Astrocyte (in vitro differentiated cells and primary cell): ENCODE results near the gene PHAF1. TPM values are rescaled to one million over a fixed set of nuclear protein-coding genes. Genes with fewer than 3 reads are reported as not detected.

Experiments used
- DNase-seq: peaks from one replicate; pipeline ENCODE4 v3.0.0-alpha.2; 2010; ENCODE audit warnings: low read depth
- FAIRE-seq: peaks from 2 replicates; lab custom pipeline; 2011; peaks lifted over from hg19 to GRCh38; lab: Jason Lieb, UNC
- H2AFZ ChIP-seq: 2 replicates; pipeline ENCODE4 v1.6.0; 2012; ENCODE audit warnings: low read depth, low read length, inconsistent platforms
- H3K27ac ChIP-seq: 2 replicates; pipeline ENCODE4 v1.5.1; 2011; ENCODE audit warnings: low read depth, low read length, inconsistent platforms
- H3K27me3 ChIP-seq: 2 replicates; pipeline ENCODE4 v1.6.0; 2011; ENCODE audit warnings: low read length, inconsistent platforms; ENCODE audit not compliant: insufficient read depth
- H3K36me3 ChIP-seq: 2 replicates; pipeline ENCODE4 v1.5.1; 2011; ENCODE audit warnings: low read length, inconsistent platforms; ENCODE audit not compliant: insufficient read depth
- H3K4me1 ChIP-seq: 2 replicates; pipeline ENCODE4 v1.5.1; 2011; ENCODE audit warnings: low read length, inconsistent platforms; ENCODE audit not compliant: insufficient read depth
- H3K4me2 ChIP-seq: 2 replicates; pipeline ENCODE4 v1.6.0; 2012; ENCODE audit warnings: low read length, inconsistent platforms
- H3K4me3 ChIP-seq: 2 replicates; pipeline ENCODE4 v1.5.1; 2011; ENCODE audit warnings: low read depth, mild to moderate bottlenecking, low read length, inconsistent platforms; ENCODE audit not compliant: insufficient read depth
- H3K79me2 ChIP-seq: 2 replicates; pipeline ENCODE4 v1.6.0; 2012; ENCODE audit warnings: mild to moderate bottlenecking, low read length, inconsistent platforms; ENCODE audit not compliant: insufficient read depth
- H3K9ac ChIP-seq: 2 replicates; pipeline ENCODE4 v1.6.0; 2012; ENCODE audit warnings: mild to moderate bottlenecking, low read length, inconsistent platforms
- H3K9me3 ChIP-seq: 2 replicates; pipeline ENCODE4 v1.5.1; 2012; ENCODE audit warnings: low read depth, mild to moderate bottlenecking, low read length, inconsistent platforms; ENCODE audit not compliant: insufficient read depth
- H4K20me1 ChIP-seq: 2 replicates; pipeline ENCODE4 v1.6.0; 2012; ENCODE audit warnings: low read length, inconsistent platforms; ENCODE audit not compliant: insufficient read depth
- H3K27ac Mint-ChIP-seq: one replicate; pipeline ENCODE4 v1.8.0; 2021; ENCODE audit warnings: mild to moderate bottlenecking, mixed read lengths; ENCODE audit not compliant: unreplicated experiment
- H3K27me3 Mint-ChIP-seq: one replicate; pipeline ENCODE4 v1.8.0; 2021; ENCODE audit warnings: low read depth, mixed read lengths; ENCODE audit not compliant: unreplicated experiment
- H3K36me3 Mint-ChIP-seq: one replicate; pipeline ENCODE4 v1.8.0; 2021; ENCODE audit warnings: low read depth, mixed read lengths; ENCODE audit not compliant: unreplicated experiment
- H3K4me1 Mint-ChIP-seq: one replicate; pipeline ENCODE4 v1.8.0; 2021; ENCODE audit warnings: low read depth, mixed read lengths; ENCODE audit not compliant: unreplicated experiment
- H3K4me3 Mint-ChIP-seq: one replicate; pipeline ENCODE4 v1.8.0; 2021; ENCODE audit warnings: mild to moderate bottlenecking, moderate library complexity, mixed read lengths; ENCODE audit not compliant: unreplicated experiment
- H3K9me3 Mint-ChIP-seq: one replicate; pipeline ENCODE4 v1.8.0; 2021; ENCODE audit warnings: mild to moderate bottlenecking, mixed read lengths; ENCODE audit not compliant: unreplicated experiment
- EZH2 ChIP-seq: IDR thresholded peaks from 2 replicates; pipeline ENCODE4 v1.6.1; 2012; ENCODE audit warnings: mild to moderate bottlenecking, low read length, inconsistent platforms; ENCODE audit not compliant: insufficient read depth
- total RNA-seq: library from RNA; stranded (reverse); gene quantifications from 2 replicates; pipeline ENCODE4 v1.2.1, GENCODE V29; 2021
- TF ChIP-seq, protein P1 (sequence below): IDR thresholded peaks from 2 replicates; pipeline ENCODE4 v1.5.1; 2011; ENCODE audit warnings: low read depth, mild to moderate bottlenecking, inconsistent platforms, low read length, moderate library complexity; ENCODE audit not compliant: insufficient read depth

The PHAF1 gene
- total RNA-seq, 1 donor from 2014 or later: 17.1 TPM

GRCh38 chr16:67082891-67083290 lies 26.9 kb upstream of the PHAF1 start:
- H4K20me1 ChIP-seq: peaks cover 15% of the 10 kb centered on the region
- H3K36me3 ChIP-seq: peaks cover 10% of the 10 kb centered on the region
- no peaks in the 10 kb centered on the region for H3K27me3 Mint-ChIP-seq
- peaks cover 4% of the 10 kb centered on the region for H3K36me3 Mint-ChIP-seq
- H3K79me2 ChIP-seq: peaks cover 28% of the 10 kb centered on the region
- TF ChIP-seq EZH2: no peak
- TF ChIP-seq, protein P1, sequence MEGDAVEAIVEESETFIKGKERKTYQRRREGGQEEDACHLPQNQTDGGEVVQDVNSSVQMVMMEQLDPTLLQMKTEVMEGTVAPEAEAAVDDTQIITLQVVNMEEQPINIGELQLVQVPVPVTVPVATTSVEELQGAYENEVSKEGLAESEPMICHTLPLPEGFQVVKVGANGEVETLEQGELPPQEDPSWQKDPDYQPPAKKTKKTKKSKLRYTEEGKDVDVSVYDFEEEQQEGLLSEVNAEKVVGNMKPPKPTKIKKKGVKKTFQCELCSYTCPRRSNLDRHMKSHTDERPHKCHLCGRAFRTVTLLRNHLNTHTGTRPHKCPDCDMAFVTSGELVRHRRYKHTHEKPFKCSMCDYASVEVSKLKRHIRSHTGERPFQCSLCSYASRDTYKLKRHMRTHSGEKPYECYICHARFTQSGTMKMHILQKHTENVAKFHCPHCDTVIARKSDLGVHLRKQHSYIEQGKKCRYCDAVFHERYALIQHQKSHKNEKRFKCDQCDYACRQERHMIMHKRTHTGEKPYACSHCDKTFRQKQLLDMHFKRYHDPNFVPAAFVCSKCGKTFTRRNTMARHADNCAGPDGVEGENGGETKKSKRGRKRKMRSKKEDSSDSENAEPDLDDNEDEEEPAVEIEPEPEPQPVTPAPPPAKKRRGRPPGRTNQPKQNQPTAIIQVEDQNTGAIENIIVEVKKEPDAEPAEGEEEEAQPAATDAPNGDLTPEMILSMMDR: no peak
- H3K4me1 ChIP-seq: no peaks in the 10 kb centered on the region
- DNase-seq (no peak), FAIRE-seq (no peak)
- H3K9me3 Mint-ChIP-seq: no peaks in the 10 kb centered on the region
- H2AFZ ChIP-seq: no peak overlapping the region
- peaks cover 5% of the 10 kb centered on the region for H3K4me1 Mint-ChIP-seq
- no peak overlapping the region for H3K4me3 ChIP-seq
- H3K9ac ChIP-seq: no peak overlapping the region
- no peak overlapping the region for H3K4me3 Mint-ChIP-seq
- H3K9me3 ChIP-seq: no peaks in the 10 kb centered on the region
- no peak overlapping the region for H3K4me2 ChIP-seq
- H3K27ac ChIP-seq: no peak overlapping the region
- peak overlapping the region; percentile 24 for H3K27ac Mint-ChIP-seq
- H3K27me3 ChIP-seq: no peaks in the 10 kb centered on the region

- no peak overlapping the region for H2AFZ ChIP-seq
- Mint-ChIP-seq H3K4me3 (no peak overlapping the region), H3K36me3 (peaks cover 4% of the 10 kb centered on the region), H3K4me1 (peaks cover 8% of the 10 kb centered on the region), H3K27ac (no peak overlapping the region), H3K27me3 (no peaks in the 10 kb centered on the region), H3K9me3 (no peaks in the 10 kb centered on the region)
- H3K79me2 ChIP-seq: peaks cover 31% of the 10 kb centered on the region
- TF ChIP-seq, protein P1: no peak
- TF ChIP-seq EZH2: no peak
- H3K36me3 ChIP-seq: peaks cover 13% of the 10 kb centered on the region
- no peak overlapping the region for H3K9ac ChIP-seq
- FAIRE-seq (no peak), DNase-seq (no peak)
- H3K4me1 ChIP-seq: no peaks in the 10 kb centered on the region
- H4K20me1 ChIP-seq: peaks cover 18% of the 10 kb centered on the region
- H3K4me3 ChIP-seq: no peak overlapping the region
- no peak overlapping the region for H3K27ac ChIP-seq
- no peaks in the 10 kb centered on the region for H3K27me3 ChIP-seq
- H3K9me3 ChIP-seq: no peaks in the 10 kb centered on the region
- no peak overlapping the region for H3K4me2 ChIP-seq
Observed at GRCh38 chr16:67084345-67085028, 25.3 kb upstream of the PHAF1 start.

- H3K27me3 ChIP-seq: no peaks in the 10 kb centered on the region
- H2AFZ ChIP-seq: no peak overlapping the region
- H3K79me2 ChIP-seq: peaks cover 25% of the 10 kb centered on the region
- no peak for TF ChIP-seq EZH2
- TF ChIP-seq, protein P1: no peak
- FAIRE-seq (no peak), DNase-seq (no peak)
- Mint-ChIP-seq H3K4me3 (no peak overlapping the region), H3K36me3 (peaks cover 2% of the 10 kb centered on the region), H3K9me3 (no peaks in the 10 kb centered on the region), H3K27ac (no peak overlapping the region), H3K4me1 (peaks cover 16% of the 10 kb centered on the region), H3K27me3 (no peaks in the 10 kb centered on the region)
- H3K4me1 ChIP-seq: no peaks in the 10 kb centered on the region
- H4K20me1 ChIP-seq: peaks cover 22% of the 10 kb centered on the region
- H3K9me3 ChIP-seq: no peaks in the 10 kb centered on the region
- H3K27ac ChIP-seq: no peak overlapping the region
- no peak overlapping the region for H3K9ac ChIP-seq
- peaks cover 11% of the 10 kb centered on the region for H3K36me3 ChIP-seq
- H3K4me2 ChIP-seq: no peak overlapping the region
- no peak overlapping the region for H3K4me3 ChIP-seq
Observed at GRCh38 chr16:67086822-67087221, 22.9 kb upstream of the PHAF1 start.
